ENCODE results near the gene GNS.
A peak's percentile ranks its signal among the peaks of the same experiment; 100 is the strongest.

GNS gene

DNA sequence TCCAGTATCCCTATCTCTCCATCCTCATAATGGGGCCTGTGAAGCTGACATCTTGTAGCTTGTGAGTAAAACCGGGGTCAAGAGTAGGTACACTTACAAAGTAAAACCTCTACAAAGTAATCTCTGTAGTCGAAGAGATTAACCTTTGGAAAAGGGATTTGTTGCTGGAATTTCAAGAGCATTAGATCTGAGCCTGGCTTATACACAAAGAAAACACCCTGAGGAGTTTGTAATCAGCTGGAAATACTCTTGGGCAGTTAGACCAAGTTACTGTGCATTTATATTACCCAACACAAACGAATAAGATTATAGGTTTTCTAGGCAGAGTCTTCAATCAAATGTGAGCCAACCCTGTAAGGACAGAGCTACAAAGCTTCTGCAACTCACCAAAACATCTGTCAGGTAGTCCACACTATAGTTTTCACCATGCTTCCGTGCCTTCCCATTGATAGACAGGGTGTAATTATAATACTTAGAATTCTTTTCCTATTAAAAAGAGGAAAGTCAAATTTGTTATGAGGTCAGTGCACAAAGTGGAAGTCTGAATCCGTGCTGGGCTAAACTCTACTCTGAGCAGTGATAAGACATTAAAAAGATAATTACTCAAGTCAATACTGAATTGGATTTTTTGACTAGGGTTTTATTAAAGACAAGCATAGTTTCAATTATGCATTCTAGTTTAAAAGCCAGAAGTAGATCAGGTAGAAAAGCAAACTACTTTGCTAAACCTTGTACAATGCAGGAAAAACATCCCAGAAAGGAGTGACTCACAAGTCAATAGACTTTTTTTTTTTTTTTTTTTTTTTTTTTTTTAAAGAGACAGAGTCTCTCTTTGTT lies 14.6 kb downstream of the GNS start:
- in situ Hi-C loops (cut with HindIII; ENCODE audit: low pct_ligation_motif_present, low pct_unique_long_range_greater_than_20kb, low sequenced_read_pairs): no loop called here

DNA sequence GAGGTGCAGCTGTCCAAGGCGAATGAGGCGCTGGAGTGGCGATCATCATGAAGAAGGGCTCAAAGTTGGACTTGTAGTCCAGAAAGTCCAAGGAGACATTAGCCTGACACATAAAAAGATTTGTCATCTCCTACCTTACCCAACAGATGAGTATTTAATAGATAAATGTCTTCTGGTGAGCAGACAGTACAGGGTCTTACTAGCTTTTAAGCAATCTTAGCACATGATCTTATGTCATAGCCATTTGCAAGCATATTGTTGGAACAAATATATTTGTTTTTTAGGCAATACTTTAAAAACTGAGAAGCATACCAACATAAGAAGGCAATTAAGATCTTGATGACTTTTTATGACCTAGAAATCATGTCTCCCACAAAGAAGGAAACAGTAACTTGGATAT lies 16.0 kb downstream of the GNS start:
- in situ Hi-C loops (cut with HindIII; ENCODE audit: low pct_ligation_motif_present, low pct_unique_long_range_greater_than_20kb, low sequenced_read_pairs): no loop called here
- DNase-seq: no peak

More for the DNA sequence above, 14.6 kb downstream of the GNS start:
- peak; percentile 51 for DNase-seq

DNA sequence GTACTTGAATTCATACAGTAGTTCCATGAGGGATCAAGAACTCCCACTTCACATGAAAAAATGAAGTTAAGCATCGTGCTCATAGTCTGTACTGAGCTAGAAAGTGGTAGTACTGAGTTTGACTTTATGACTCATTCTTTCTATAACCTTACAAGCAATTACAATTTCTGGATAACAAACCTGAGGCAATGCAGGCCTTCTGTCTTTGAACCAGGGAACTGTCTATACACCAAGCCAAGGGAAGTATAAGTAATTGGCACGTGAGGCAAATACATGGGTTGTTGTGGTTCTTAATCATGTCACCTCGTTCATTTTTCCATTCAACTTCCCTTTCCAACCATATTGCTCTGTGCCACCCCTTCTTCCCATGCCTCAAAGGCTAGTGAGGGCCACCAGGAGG lies 16.8 kb downstream of the GNS start:
- DNase-seq: no peak
- in situ Hi-C loops (cut with HindIII; ENCODE audit: low pct_ligation_motif_present, low pct_unique_long_range_greater_than_20kb, low sequenced_read_pairs): no loop called here

DNA sequence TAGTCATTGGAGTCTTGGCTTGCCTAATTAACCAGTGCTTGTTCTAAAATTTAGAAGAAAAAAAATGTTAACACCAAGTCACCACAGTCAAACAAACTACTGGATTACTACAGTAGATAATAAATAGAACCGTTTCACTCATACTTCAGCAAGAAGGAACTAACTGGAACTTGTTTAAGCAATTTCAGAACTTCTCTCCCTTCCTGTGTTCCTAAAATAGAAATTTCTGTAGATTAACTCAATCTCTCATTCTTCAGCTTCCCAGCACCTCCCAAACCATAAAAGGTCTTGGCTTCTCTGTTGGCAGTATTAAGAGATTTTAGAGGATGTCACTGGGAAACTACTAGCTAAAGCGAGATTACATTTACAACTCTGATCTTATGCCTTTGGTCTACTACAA lies 18.6 kb downstream of the GNS start:
- no peak for DNase-seq
- in situ Hi-C loops (cut with HindIII; ENCODE audit: low pct_ligation_motif_present, low pct_unique_long_range_greater_than_20kb, low sequenced_read_pairs): no loop called here

DNA sequence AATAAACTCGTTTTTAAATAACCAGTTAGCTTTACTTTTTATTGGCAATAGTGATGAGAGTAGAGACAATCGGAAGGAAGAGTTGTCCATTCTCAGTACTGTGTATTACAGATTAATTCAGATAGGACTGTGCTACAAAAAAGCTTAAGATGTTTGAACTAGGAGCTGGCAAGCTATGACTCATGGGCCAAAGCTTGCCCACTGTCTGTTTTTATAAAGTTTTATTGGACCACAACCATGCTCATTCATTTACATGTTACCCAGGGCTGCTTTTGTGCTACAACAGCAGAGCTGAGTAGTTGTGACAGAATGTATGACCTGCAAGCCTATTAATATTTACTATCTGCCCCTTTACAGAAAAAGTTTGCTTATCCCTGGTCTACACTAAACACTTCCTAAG lies 19.4 kb downstream of the GNS start:
- in situ Hi-C loops (cut with HindIII; ENCODE audit: low pct_ligation_motif_present, low pct_unique_long_range_greater_than_20kb, low sequenced_read_pairs): no loop called here

DNA sequence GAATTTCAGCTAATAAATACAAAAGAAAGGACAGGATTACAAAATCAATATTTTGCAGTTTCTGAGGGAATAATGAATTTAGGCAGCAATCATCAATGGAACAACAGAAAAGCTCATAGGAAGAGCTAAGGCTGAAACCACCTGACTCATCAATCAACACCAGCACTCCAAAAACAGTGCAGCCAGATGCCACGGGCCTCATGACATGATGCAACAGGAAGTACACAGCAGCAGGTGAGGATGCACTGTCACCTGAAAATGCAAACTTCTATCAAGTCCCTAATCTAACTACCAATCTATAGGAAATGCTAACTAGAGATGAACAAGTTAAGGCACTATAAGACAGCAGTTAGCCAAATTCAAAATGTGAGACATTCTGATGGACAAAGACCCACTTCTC lies 21.7 kb downstream of the GNS start:
- no peak for DNase-seq
- in situ Hi-C loops (cut with HindIII; ENCODE audit: low pct_ligation_motif_present, low pct_unique_long_range_greater_than_20kb, low sequenced_read_pairs): no loop called here

More for the DNA sequence above, 19.4 kb downstream of the GNS start:
- no peak for DNase-seq

DNA sequence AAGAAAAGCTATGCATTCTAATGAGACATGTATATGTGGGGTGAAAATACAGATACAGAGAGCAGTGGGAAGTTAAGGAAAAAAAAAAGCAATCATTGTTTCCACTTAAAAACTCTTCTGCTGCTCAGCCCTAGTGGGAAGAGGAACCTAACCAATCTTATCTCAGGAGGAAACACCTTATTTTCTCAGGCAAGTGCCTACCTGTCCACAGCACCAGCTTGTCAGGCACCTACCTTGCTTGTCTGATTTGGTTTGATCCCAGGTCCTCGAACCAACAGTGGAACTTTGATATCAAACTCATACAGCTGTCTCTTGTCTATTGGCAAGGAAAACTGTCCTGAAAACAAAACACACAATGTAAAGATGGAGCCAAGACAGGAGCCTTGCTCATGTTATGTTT lies 22.4 kb downstream of the GNS start:
- DNase-seq: no peak
- in situ Hi-C loops (cut with HindIII; ENCODE audit: low pct_ligation_motif_present, low pct_unique_long_range_greater_than_20kb, low sequenced_read_pairs): no loop called here

DNA sequence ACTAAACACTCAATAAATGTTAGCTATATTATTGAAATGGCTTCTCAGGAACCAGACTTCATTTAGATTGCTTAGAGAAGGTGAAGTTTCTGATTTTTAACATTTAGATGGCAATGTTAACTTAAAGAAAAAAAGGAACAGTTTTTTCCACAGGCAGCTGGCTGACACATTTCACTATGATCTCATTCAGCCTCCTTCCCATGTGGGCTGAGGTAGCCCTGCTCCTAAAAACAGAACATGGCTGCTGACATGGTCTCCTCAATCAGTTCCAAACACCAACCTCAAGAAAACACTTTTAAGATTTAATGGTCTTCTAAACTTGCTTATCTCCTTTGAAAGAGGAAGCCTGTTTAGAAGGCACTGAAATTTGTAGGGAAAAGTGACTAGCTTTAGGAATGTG lies 23.8 kb downstream of the GNS start:
- in situ Hi-C loops (cut with HindIII; ENCODE audit: low pct_ligation_motif_present, low pct_unique_long_range_greater_than_20kb, low sequenced_read_pairs): no loop called here
- no peak for DNase-seq

DNA sequence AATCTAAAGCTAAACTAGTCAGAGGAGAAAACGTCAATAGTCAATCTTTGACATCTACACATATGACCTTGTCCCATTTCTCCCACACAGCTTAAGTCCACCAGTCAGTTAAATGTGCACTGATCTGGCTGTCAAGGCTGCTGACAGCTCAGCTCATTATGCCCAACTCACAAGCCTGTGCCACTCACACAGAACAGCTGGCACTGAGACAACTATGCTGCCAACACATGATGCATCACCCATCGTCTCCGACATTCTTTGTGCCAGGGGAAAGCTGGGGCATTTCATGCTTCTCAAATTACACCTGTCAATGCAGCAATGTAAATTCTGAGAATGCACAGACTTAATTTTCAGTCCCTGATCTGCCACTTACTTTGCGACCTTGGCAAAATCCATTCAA lies 25.3 kb downstream of the GNS start:
- in situ Hi-C loops (cut with HindIII; ENCODE audit: low pct_ligation_motif_present, low pct_unique_long_range_greater_than_20kb, low sequenced_read_pairs): no loop called here
- DNase-seq: peak; percentile 99

DNA sequence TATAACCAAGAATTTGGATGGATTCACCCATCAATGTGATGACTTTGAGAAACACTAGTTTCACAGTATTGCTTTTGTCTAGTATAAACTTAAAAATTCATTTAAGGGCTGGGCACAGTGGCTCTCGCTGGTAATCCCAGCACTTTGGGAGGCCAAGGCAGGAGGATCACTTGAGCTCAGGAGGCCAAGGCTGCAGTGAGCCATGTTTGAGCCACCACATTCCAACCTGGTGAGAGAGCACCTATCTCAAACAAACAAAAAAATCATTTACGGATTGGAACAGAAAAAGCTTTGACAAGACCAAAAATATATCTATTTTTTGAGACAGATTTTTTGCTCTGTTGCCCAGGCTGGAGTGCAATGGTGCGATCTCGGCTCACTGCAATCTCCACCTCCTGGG lies 27.5 kb downstream of the GNS start:
- in situ Hi-C loops (cut with HindIII; ENCODE audit: low pct_ligation_motif_present, low pct_unique_long_range_greater_than_20kb, low sequenced_read_pairs): no loop called here

DNA sequence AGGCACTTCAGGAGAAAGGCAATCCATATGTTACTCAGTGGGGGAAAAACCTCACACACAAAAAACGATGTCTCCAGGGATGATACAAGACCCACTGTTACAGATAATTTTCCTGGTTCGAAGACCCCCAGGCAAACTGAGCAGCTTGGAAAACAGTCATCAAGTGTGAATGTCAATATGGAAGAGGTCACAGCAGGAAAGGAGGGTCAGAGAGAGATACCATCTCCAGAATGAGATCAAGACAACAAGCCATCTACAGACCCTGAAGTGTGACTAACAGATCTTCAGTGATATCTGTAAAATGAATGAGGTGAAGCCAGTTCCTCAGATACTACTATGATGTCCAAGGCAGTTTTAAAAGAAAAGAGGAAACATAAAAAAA lies 28.6 kb downstream of the GNS start:
- no peak for DNase-seq
- in situ Hi-C loops (cut with HindIII; ENCODE audit: low pct_ligation_motif_present, low pct_unique_long_range_greater_than_20kb, low sequenced_read_pairs): no loop called here

More for the DNA sequence above, 27.5 kb downstream of the GNS start:
- DNase-seq: no peak

DNA sequence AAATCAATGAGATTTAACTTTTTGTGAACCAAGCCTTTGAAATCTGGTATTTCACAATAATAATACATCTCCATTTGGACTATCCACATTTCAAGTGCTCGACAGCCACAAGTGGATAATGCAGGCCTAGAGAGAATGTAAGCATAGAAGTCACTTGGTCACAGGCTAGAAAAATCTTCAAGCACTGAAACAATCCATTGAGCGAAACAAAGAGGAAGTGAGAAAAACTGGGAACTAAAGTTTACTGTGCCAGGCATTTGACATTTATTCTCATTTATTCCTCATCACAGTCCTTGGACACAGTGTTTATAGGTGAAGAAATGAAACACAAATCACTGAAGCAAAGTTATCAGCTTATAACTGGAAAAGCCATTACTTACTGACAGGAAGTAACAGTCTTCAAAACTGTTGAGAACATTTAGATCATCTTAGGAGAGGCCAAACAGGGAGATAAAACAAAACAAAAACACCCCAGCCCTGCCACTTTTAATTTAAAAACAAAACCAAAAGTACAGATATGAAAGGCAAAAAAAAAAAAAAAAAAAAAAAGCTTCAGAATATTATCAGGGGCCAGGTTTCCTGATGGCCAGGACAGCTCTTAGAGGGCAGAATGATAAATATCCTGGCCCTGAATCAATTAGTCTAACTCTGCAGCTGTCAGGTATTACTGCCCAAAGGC lies 29.2 kb downstream of the GNS start:
- in situ Hi-C loops (cut with HindIII; ENCODE audit: low pct_ligation_motif_present, low pct_unique_long_range_greater_than_20kb, low sequenced_read_pairs): no loop called here
- DNase-seq: no peak

DNA sequence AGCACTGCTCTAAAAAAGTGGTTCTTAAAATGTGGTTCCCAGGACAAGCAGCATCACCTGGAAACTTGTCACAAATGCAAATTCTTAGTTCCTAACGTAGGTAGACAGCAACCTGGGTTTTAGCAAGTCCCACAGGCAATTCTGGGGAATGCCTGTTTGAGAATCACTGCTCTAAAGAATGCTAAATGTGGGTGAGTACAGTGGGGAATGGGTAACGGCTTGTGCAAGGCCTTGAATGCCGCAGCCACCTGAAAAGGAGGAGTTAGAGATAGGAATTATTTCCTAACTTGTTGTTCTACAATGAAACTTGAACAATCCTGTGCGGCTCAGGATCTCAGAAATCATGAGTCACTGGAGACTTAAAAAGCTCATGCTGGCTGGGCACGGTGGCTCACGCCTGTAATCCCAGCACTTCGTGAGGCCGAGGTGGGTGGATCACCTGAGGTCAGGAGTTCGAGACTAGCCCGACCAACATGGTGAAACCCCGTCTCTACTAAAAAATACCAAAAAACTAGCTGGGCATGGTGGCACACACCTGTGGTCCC lies 34.9 kb downstream of the GNS start:
- no peak for DNase-seq
- in situ Hi-C loops (cut with HindIII; ENCODE audit: low pct_ligation_motif_present, low pct_unique_long_range_greater_than_20kb, low sequenced_read_pairs): no loop called here

DNA sequence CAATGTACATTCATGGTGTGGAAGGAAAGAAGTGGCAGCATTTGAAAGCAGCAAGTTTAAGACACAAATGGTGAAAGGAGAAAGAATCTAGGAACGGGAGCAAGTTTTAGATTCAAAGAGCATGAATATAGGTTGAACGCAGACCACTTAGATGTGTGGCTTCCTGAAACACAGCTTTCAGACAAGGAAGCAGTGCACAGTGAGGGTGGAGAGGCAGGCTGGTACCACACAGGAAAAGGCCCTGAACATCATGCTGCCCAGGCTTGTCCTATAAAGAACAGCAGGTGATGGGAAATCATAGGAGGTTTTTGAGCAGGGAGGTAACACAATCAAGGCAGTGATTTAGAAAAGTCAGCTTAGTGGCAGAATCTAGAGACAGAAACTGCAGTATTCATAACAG lies 35.6 kb downstream of the GNS start:
- DNase-seq: no peak
- in situ Hi-C loops (cut with HindIII; ENCODE audit: low pct_ligation_motif_present, low pct_unique_long_range_greater_than_20kb, low sequenced_read_pairs): no loop called here

DNA sequence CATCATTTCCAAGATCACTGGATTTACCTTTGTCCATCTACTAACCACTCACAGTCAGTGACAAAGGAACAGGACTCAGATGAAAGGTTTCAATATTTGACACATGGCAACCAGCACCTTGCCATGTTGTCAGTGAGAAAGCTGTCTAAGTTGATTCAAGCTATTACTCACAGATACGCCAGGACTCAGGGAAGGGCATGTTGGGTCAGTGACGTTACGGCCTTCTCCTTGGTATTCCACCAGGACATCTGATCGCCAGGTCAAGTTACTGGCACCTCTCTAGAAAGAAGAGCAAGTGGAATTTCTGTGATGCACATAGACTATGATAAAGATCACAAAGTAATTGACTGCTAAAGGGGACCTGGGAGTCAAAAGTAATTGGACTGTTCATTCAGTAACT lies 36.4 kb downstream of the GNS start:
- in situ Hi-C loops (cut with HindIII; ENCODE audit: low pct_ligation_motif_present, low pct_unique_long_range_greater_than_20kb, low sequenced_read_pairs): no loop called here
- DNase-seq: no peak

DNA sequence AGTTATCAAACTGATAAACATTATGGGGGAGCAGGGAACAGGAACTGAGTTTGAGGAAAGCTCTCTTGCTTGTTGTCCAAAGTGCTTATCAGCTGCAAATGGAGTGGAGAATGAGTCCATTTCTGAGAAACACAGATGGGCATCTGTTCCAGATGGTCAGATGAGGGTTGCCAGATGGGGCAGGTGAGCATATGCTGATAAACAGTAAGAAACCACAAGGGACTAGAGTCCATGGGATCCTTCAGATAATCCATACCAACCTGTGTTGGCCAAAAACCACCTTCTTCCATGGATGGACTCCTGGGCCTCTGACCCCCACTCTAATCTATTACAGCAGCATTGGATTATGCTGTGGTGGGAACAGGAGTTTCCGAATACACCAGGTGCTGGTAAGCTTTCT lies 38.3 kb downstream of the GNS start:
- in situ Hi-C loops (cut with HindIII; ENCODE audit: low pct_ligation_motif_present, low pct_unique_long_range_greater_than_20kb, low sequenced_read_pairs): no loop called here

DNA sequence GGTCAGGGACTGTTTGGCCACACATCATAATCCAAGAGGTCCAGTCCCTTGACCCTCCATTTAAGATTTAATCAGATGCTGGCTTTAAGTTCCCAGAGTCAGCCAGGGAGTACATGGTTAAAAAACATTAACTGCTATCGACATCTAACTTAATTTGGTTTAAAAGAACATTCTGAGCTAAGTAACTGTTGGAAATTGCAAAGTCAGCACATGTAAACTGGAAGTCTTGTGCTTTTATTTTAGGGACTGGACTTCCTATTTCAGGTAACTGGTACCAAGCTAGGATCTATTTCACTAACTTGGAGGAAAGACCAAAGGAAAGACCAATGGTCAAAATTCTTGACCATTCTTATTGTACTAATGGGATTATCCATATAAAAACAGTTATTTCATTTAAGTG lies 40.6 kb downstream of the GNS start:
- no peak for DNase-seq
- in situ Hi-C loops (cut with HindIII; ENCODE audit: low pct_ligation_motif_present, low pct_unique_long_range_greater_than_20kb, low sequenced_read_pairs): no loop called here

More for the DNA sequence above, 38.3 kb downstream of the GNS start:
- DNase-seq: no peak

DNA sequence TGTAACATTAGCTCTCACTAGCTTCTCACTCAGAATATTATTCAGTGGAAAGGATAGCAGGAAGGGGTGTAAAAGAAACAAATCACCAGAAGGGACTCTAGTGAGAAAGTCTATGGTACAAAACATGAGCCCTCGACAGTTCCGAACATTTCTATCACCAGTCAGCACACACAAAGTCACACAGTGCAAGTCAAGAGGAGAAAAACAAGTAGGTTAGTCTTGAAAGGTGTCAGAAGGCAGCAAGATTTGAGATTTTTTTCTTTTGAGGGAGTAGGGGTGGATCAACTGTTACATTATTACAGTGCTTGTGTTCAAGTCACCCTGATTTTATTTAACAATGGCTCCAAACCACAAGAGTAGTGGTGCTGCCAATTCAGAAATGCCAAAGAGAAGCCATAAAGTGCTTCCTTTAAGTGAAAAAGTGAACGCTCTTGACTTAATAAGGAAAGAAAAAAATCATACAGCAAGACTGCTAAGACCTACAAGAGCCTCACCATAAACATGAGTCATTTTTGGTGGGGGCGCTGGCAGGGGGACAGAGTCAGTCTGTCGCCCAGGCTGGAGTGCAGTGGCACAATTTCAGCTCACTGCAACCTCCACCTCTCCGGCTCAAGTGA lies 42.3 kb downstream of the GNS start:
- DNase-seq: no peak
- in situ Hi-C loops (cut with HindIII; ENCODE audit: low pct_ligation_motif_present, low pct_unique_long_range_greater_than_20kb, low sequenced_read_pairs): no loop called here

DNA sequence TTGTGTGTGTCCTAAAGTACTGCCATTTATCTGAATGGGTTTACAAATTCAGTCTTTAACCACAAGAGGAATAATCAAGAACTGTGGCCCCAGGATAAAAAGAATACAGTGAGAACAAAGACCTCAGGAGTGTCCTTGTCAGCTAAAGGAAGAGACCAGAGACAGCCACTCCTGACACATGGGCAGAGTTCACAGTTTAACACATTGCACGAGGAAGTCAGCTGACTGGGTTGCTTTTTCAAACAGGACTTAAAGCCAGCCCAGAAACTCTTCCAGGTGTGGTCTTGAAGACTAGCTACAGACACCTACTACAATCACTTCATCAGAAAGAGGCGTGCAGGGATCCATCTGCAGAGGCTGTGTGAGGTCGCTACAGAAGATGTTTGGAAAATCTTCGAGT lies 42.8 kb downstream of the GNS start:
- in situ Hi-C loops (cut with HindIII; ENCODE audit: low pct_ligation_motif_present, low pct_unique_long_range_greater_than_20kb, low sequenced_read_pairs): no loop called here
- DNase-seq: no peak
